Mammary epithelial cell (primary cell): Measurements from ENCODE around the gene TECPR2.

Experiments
- EZH2 ChIP-seq: IDR thresholded peaks from 2 replicates; pipeline ENCODE4 v1.6.1; 2012; ENCODE audit warnings: low read length, inconsistent platforms, borderline replicate concordance
- TF ChIP-seq, protein P1 (sequence below), 2 donors: IDR thresholded peaks in 1 of 2; conservative IDR thresholded peaks in 1 of 2; 2 replicates each; pipeline ENCODE4 v1.5.1; 2011 to 2012; ENCODE audit warnings: inconsistent platforms in 2 of 2, low read length in 2 of 2, mild to moderate bottlenecking in 2 of 2, control low read depth in 1 of 2, low read depth in 1 of 2; ENCODE audit not compliant: insufficient read depth in 1 of 2; ENCODE audit errors: extremely low read depth in 1 of 2

DNA sequence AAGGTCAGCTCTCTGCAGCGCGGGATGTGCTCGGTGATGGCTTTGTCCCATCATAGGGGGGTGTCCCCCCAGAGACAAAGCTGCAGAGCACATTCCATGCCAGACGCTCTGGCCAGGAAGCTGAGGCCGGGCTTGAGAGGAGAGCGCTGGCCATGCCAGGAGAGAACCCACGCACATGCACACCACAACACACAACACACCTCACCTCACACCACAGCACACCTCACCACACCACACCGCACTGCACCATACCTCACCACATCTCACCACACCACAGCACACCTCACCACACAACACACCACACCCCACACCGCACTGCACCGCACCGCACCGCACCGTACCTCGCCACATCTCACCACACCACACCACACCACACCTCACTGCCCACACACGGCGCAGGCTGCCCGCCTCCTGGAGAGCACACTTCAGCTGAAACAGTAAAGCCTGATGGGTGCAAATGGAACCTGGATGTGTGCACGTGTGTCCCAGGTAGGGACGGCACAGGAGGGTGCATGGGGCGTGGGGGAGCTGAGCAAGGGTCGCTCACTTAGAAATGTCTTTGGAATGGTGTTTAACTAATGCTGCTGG is 136.0 kb downstream of the TECPR2 start:
- TF ChIP-seq, protein P1, sequence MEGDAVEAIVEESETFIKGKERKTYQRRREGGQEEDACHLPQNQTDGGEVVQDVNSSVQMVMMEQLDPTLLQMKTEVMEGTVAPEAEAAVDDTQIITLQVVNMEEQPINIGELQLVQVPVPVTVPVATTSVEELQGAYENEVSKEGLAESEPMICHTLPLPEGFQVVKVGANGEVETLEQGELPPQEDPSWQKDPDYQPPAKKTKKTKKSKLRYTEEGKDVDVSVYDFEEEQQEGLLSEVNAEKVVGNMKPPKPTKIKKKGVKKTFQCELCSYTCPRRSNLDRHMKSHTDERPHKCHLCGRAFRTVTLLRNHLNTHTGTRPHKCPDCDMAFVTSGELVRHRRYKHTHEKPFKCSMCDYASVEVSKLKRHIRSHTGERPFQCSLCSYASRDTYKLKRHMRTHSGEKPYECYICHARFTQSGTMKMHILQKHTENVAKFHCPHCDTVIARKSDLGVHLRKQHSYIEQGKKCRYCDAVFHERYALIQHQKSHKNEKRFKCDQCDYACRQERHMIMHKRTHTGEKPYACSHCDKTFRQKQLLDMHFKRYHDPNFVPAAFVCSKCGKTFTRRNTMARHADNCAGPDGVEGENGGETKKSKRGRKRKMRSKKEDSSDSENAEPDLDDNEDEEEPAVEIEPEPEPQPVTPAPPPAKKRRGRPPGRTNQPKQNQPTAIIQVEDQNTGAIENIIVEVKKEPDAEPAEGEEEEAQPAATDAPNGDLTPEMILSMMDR (conservative IDR thresholded peaks at IDR 0.05 in 1 of 2, IDR thresholded peaks at IDR 0.05 in 1 of 2; ENCODE audit: extremely low read depth in 1 of 2, insufficient read depth in 1 of 2, low read depth in 1 of 2, low read length in 2 of 2) = no peak
- TF ChIP-seq EZH2 = no peak
